ENCODE results near the gene HYAL2. TPM values are rescaled to one million over a fixed set of nuclear protein-coding genes. Genes with fewer than 3 reads are reported as not detected.

The HYAL2 gene
- total and polyA plus RNA-seq, 9 of the 15 experiments (the other 6 are each of a cell fraction or from before 2014, with no cell fraction given) = 0.36 to 22.7 (median 11.4) TPM; not detected in 1

DNA sequence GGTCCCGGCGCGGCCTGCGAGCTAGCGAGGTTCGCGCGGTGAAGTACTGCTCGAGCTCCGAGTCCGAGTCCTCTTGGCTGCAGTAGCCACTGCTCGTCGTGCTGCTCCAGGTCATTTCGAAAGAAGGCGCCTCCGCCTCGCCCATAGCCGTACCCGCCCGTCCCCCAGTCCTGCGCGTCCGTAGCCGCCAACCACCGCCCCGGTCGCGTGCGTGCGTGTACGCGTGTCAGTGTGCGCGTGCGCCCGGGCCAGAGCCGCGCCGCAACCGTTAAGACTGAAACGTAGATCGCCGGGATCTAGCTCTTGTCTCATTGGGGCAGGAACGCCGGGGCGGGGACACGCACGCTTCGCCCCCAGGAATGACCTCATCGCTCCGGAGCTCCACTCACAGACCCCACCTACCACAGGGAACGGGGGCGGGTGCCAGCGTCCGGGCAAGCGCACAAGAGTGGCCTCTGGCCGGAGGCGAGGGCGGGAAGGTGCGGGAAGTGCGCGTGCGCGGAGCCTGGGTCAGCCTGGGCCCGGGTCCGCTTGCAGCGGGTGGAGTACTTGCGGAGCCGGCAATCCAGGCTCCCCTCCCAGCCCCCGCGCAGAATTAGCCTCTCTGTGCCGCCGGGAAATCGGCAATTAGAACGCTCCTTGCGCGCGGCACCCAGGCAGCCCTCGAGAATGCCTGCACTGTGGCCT lies 14.8 kb upstream of the HYAL2 start (continued):
- TF ChIP-seq, protein P1, sequence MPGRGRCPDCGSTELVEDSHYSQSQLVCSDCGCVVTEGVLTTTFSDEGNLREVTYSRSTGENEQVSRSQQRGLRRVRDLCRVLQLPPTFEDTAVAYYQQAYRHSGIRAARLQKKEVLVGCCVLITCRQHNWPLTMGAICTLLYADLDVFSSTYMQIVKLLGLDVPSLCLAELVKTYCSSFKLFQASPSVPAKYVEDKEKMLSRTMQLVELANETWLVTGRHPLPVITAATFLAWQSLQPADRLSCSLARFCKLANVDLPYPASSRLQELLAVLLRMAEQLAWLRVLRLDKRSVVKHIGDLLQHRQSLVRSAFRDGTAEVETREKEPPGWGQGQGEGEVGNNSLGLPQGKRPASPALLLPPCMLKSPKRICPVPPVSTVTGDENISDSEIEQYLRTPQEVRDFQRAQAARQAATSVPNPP (IDR thresholded peaks at IDR 0.05; ENCODE audit: borderline replicate concordance, insufficient read depth, insufficient read length) = no peak
- TF ChIP-seq ZNF561 (CRISPR knock-in tag; conservative IDR thresholded peaks at IDR 0.05) (no peak), THRAP3 (IDR thresholded peaks at IDR 0.05; ENCODE audit: borderline replicate concordance) (no peak), TAL1 (IDR thresholded peaks at IDR 0.05) (no peak), YBX1 (IDR thresholded peaks at IDR 0.05) (no peak), MEIS2 (IDR thresholded peaks at IDR 0.05; ENCODE audit: partially characterized antibody) (peak; percentile 58), RBM39 (optimal IDR thresholded peaks at IDR 0.05; ENCODE audit: low read depth, low read length) (no peak), PTTG1 (tag; IDR thresholded peaks at IDR 0.05; ENCODE audit: low read depth) (no peak), RBM25 (IDR thresholded peaks at IDR 0.05; ENCODE audit: low read depth, low read length, severe bottlenecking) (no peak), GTF2A2 (tag; IDR thresholded peaks at IDR 0.05) (no peak), ZNF316 (IDR thresholded peaks at IDR 0.05) (no peak), SMC3 (conservative IDR thresholded peaks at IDR 0.05; ENCODE audit: insufficient read depth, low read depth, low read length) (no peak), MED1 (CRISPR knock-in tag; IDR thresholded peaks at IDR 0.05; ENCODE audit: borderline replicate concordance) (no peak), SMARCA5 (IDR thresholded peaks at IDR 0.05) (no peak), ZNF263 (CRISPR knock-in tag; IDR thresholded peaks at IDR 0.05; ENCODE audit: borderline replicate concordance) (no peak), MAFF (IDR thresholded peaks at IDR 0.05; ENCODE audit: low read length) (no peak), SNIP1 (IDR thresholded peaks at IDR 0.05; ENCODE audit: low read depth) (no peak), IRF2 (CRISPR knock-in tag; IDR thresholded peaks at IDR 0.05) (no peak)
- TF ChIP-seq, protein P2, sequence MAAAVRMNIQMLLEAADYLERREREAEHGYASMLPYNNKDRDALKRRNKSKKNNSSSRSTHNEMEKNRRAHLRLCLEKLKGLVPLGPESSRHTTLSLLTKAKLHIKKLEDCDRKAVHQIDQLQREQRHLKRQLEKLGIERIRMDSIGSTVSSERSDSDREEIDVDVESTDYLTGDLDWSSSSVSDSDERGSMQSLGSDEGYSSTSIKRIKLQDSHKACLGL (CRISPR knock-in tag; IDR thresholded peaks at IDR 0.05; ENCODE audit: borderline replicate concordance, poor library complexity, severe bottlenecking) = no peak
- TF ChIP-seq, protein P3, sequence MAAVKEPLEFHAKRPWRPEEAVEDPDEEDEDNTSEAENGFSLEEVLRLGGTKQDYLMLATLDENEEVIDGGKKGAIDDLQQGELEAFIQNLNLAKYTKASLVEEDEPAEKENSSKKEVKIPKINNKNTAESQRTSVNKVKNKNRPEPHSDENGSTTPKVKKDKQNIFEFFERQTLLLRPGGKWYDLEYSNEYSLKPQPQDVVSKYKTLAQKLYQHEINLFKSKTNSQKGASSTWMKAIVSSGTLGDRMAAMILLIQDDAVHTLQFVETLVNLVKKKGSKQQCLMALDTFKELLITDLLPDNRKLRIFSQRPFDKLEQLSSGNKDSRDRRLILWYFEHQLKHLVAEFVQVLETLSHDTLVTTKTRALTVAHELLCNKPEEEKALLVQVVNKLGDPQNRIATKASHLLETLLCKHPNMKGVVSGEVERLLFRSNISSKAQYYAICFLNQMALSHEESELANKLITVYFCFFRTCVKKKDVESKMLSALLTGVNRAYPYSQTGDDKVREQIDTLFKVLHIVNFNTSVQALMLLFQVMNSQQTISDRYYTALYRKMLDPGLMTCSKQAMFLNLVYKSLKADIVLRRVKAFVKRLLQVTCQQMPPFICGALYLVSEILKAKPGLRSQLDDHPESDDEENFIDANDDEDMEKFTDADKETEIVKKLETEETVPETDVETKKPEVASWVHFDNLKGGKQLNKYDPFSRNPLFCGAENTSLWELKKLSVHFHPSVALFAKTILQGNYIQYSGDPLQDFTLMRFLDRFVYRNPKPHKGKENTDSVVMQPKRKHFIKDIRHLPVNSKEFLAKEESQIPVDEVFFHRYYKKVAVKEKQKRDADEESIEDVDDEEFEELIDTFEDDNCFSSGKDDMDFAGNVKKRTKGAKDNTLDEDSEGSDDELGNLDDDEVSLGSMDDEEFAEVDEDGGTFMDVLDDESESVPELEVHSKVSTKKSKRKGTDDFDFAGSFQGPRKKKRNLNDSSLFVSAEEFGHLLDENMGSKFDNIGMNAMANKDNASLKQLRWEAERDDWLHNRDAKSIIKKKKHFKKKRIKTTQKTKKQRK (IDR thresholded peaks at IDR 0.05; ENCODE audit: borderline replicate concordance, low read depth, low read length) = no peak
- TF ChIP-seq, protein P4, sequence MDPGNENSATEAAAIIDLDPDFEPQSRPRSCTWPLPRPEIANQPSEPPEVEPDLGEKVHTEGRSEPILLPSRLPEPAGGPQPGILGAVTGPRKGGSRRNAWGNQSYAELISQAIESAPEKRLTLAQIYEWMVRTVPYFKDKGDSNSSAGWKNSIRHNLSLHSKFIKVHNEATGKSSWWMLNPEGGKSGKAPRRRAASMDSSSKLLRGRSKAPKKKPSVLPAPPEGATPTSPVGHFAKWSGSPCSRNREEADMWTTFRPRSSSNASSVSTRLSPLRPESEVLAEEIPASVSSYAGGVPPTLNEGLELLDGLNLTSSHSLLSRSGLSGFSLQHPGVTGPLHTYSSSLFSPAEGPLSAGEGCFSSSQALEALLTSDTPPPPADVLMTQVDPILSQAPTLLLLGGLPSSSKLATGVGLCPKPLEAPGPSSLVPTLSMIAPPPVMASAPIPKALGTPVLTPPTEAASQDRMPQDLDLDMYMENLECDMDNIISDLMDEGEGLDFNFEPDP (CRISPR knock-in tag; IDR thresholded peaks at IDR 0.05) = no peak
- TF ChIP-seq, protein P5, sequence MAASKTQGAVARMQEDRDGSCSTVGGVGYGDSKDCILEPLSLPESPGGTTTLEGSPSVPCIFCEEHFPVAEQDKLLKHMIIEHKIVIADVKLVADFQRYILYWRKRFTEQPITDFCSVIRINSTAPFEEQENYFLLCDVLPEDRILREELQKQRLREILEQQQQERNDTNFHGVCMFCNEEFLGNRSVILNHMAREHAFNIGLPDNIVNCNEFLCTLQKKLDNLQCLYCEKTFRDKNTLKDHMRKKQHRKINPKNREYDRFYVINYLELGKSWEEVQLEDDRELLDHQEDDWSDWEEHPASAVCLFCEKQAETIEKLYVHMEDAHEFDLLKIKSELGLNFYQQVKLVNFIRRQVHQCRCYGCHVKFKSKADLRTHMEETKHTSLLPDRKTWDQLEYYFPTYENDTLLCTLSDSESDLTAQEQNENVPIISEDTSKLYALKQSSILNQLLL (CRISPR knock-in tag; IDR thresholded peaks at IDR 0.05; ENCODE audit: borderline replicate concordance) = no peak
